Uterus (tissue), 4 donors: ENCODE measurements around the gene CBFA2T2. TPM values are rescaled to one million over a fixed set of nuclear protein-coding genes. Genes with fewer than 3 reads are reported as not detected.
"Not testable (repeated sequence)": the region's sequence is repeated elsewhere in the genome, so short reads cannot be mapped to it uniquely, and the experiment has no call there.

Source experiments
- DNase-seq, 2 donors: peaks; one replicate each; pipeline ENCODE4 v3.0.0-alpha.2; 2019 to 2020
- H3K27ac ChIP-seq, 2 donors: fragments of 200-600 bp; sonication (generic); 1 replicate in 1 of 2; 2 replicates in 1 of 2; pipeline ENCODE4 v1.5.1; 2016 to 2018
- H3K27me3 ChIP-seq, 2 donors: fragments of 200-600 bp; sonication (generic); one replicate each; pipeline ENCODE4 v1.5.1; 2018 to 2019; ENCODE audit warnings: control low read depth in 1 of 2
- H3K36me3 ChIP-seq, 2 donors: fragments of 200-600 bp; sonication (generic); one replicate each; pipeline ENCODE4 v1.5.1; 2019; ENCODE audit warnings: control low read depth in 1 of 2
- H3K4me1 ChIP-seq, 2 donors: fragments of 200-600 bp; sonication (generic); one replicate each; pipeline ENCODE4 v1.5.1; 2018 to 2019; ENCODE audit warnings: control low read depth in 1 of 2
- H3K4me3 ChIP-seq, 2 donors: fragments of 200-600 bp; sonication (generic); 1 replicate in 1 of 2; 2 replicates in 1 of 2; pipeline ENCODE4 v1.5.1; 2018 to 2019; ENCODE audit warnings: mild to moderate bottlenecking in 1 of 2
- H3K9me3 ChIP-seq, 2 donors: fragments of 200-600 bp; sonication (generic); one replicate each; pipeline ENCODE4 v1.5.1; 2019; ENCODE audit warnings: control low read depth in 1 of 2
- POLR2A ChIP-seq, 2 donors: fragments of 450-650 bp; IDR thresholded peaks; one replicate each; pipeline ENCODE4 v1.6.1; 2016; ENCODE audit warnings: antibody characterized with exemption in 2 of 2, mild to moderate bottlenecking in 1 of 2, moderate library complexity in 1 of 2
- intact Hi-C: fragments of 100-400 bp; cut with DNase I; formaldehyde crosslinking; loops from one replicate; pipeline ENCODE4 v1.15.1; 2023; ENCODE audit warnings: low total_unique reads
- total RNA-seq, 4 donors: library from RNA; depleted of rRNA in 3 of 4; stranded (reverse); fragments of >200 nt in 3 of 4; gene quantifications; one replicate each; pipeline versions ENCODE4 v1.1.0 to v1.2.4, GENCODE V29; 2014 to 2023
- TF ChIP-seq, protein P1 (sequence below), 4 experiments: fragments of 200-600 bp in 2 of 4; fragments of 450-650 bp in 2 of 4; sonication (generic) in 2 of 4; IDR thresholded peaks; one replicate each; pipeline ENCODE4 v1.5.1; 2016 to 2019; ENCODE audit warnings: antibody characterized with exemption in 4 of 4, mild to moderate bottlenecking in 2 of 4, moderate library complexity in 1 of 4
- donor health status: DM: yes; HTN: yes; CAD: no.

The CBFA2T2 gene
- total RNA-seq, 4 donors from 2014 or later, result 13.6 to 32.4 (median 24.3) TPM

DNA sequence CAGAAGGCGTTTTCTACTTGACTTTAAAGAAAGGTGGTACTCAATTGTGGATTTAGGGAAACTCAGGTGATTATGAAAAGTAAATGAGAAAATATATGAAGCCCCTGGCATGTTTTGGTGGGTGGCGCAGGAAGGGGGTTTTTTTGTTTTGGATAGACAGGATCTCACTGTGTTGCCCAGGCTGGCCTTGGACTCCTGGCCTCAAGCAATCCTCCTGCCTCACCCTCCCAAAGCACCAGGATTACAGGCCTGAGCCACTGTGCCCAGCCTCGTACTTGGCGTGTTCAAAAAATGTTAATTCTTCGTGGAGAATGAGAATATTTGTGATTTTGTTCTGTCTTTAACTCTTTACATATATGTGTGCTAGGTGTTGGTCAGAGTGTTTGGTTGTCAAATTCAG lies 140.1 kb downstream of the CBFA2T2 start:
- Histone ChIP-seq H3K27ac (no peak overlapping the region), H3K27me3 (no peaks in the 10 kb centered on the region), H3K9me3 (no peaks in the 10 kb centered on the region), H3K4me3 (no peak overlapping the region), H3K36me3 (no peaks in the 10 kb centered on the region), H3K4me1 (no peaks in the 10 kb centered on the region)
- DNase-seq, result no peak
- intact Hi-C loops, result no loop called here
- TF ChIP-seq, protein P1, sequence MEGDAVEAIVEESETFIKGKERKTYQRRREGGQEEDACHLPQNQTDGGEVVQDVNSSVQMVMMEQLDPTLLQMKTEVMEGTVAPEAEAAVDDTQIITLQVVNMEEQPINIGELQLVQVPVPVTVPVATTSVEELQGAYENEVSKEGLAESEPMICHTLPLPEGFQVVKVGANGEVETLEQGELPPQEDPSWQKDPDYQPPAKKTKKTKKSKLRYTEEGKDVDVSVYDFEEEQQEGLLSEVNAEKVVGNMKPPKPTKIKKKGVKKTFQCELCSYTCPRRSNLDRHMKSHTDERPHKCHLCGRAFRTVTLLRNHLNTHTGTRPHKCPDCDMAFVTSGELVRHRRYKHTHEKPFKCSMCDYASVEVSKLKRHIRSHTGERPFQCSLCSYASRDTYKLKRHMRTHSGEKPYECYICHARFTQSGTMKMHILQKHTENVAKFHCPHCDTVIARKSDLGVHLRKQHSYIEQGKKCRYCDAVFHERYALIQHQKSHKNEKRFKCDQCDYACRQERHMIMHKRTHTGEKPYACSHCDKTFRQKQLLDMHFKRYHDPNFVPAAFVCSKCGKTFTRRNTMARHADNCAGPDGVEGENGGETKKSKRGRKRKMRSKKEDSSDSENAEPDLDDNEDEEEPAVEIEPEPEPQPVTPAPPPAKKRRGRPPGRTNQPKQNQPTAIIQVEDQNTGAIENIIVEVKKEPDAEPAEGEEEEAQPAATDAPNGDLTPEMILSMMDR (IDR thresholded peaks at IDR 0.05), result no peak
- no peak for TF ChIP-seq POLR2A (IDR thresholded peaks at IDR 0.05)

- Histone ChIP-seq H3K27ac (no peak overlapping the region), H3K4me3 (no peak overlapping the region), H3K36me3 (no peaks in the 10 kb centered on the region), H3K27me3 (no peaks in the 10 kb centered on the region), H3K9me3 (no peaks in the 10 kb centered on the region), H3K4me1 (no peaks in the 10 kb centered on the region)
- intact Hi-C loops, result no loop called here
- no peak for TF ChIP-seq POLR2A (IDR thresholded peaks at IDR 0.05)
- no peak for DNase-seq
Measured at GRCh38 chr20:33630507-33630906, 140.6 kb downstream of the CBFA2T2 start.

GRCh38 chr20:33631910-33632309 lies 142.0 kb downstream of the CBFA2T2 start:
- H3K27me3 ChIP-seq, H3K9me3 ChIP-seq, H3K27ac ChIP-seq, DNase-seq, H3K4me1 ChIP-seq, intact Hi-C loops, H3K36me3 ChIP-seq, H3K4me3 ChIP-seq: not testable (repeated sequence)

- intact Hi-C loops, result no loop called here
- no peak for DNase-seq
- Histone ChIP-seq H3K4me3 (no peak overlapping the region), H3K27me3 (no peaks in the 10 kb centered on the region), H3K9me3 (no peaks in the 10 kb centered on the region), H3K27ac (no peak overlapping the region), H3K36me3 (no peaks in the 10 kb centered on the region), H3K4me1 (no peaks in the 10 kb centered on the region)
- TF ChIP-seq, protein P1 (IDR thresholded peaks at IDR 0.05), result no peak
- TF ChIP-seq POLR2A (IDR thresholded peaks at IDR 0.05), result no peak
Measured at GRCh38 chr20:33635341-33635740, 145.4 kb downstream of the CBFA2T2 start.

DNA sequence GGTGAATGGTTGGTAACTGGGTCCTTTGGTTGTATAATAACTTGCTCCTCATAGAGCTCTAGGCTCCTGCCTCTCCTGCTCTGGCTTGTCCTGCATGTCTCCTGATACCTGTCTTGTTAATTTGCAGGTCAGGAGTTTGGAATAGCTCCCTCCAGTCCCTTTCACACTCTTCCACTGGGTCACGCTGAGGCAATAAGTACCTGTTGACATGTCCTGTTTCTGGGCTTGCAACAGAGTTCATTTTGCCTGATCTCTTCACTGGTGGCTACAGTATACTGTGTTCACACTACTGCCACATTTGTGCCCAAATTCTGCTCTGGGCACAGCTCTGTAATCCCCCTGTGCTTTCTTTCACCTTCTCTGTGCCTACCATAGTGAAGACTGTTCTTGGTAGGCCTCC lies 146.9 kb downstream of the CBFA2T2 start:
- H3K27me3 ChIP-seq, result no peaks in the 10 kb centered on the region
- H3K4me3 ChIP-seq, result no peak overlapping the region
- H3K36me3 ChIP-seq, result no peaks in the 10 kb centered on the region
- no peak for DNase-seq
- H3K27ac ChIP-seq, result no peak overlapping the region
- no peaks in the 10 kb centered on the region for H3K4me1 ChIP-seq
- TF ChIP-seq, protein P1 (IDR thresholded peaks at IDR 0.05), result no peak
- TF ChIP-seq POLR2A (IDR thresholded peaks at IDR 0.05), result no peak
- no peaks in the 10 kb centered on the region for H3K9me3 ChIP-seq
- intact Hi-C loops, result no loop called here

DNA sequence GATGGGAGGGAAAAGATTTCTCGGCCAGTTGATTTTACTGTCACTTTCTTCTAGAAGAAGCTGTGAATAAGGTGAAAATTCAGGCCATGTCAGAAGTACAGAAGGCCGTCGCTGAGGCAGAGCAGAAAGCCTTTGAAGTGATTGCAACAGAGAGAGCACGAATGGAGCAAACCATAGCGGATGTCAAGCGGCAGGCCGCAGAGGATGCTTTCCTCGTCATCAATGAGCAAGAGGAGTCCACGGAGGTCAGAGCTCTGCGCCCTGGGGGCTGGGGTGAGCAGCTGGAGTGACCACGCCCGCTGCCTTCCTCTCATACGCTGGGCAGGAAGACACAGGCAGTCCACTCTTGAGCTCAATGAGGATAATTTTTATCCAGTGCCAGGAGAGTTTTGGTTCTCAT lies 150.4 kb downstream of the CBFA2T2 start:
- H3K4me3 ChIP-seq, result no peak overlapping the region
- intact Hi-C loops, result no loop called here
- no peaks in the 10 kb centered on the region for H3K36me3 ChIP-seq
- no peaks in the 10 kb centered on the region for H3K9me3 ChIP-seq
- no peak for DNase-seq
- TF ChIP-seq POLR2A (IDR thresholded peaks at IDR 0.05), result no peak
- TF ChIP-seq, protein P1 (IDR thresholded peaks at IDR 0.05), result no peak
- no peaks in the 10 kb centered on the region for H3K4me1 ChIP-seq
- no peaks in the 10 kb centered on the region for H3K27me3 ChIP-seq
- no peak overlapping the region for H3K27ac ChIP-seq
